Loucy (cell line): Measurements from ENCODE around the gene SPEM2.

Experiments used
- CTCF ChIP-seq: fragments of 200-600 bp; sonication (generic); conservative IDR thresholded peaks from 2 replicates; pipeline ENCODE4 v1.5.1; 2014; ENCODE audit warnings: mild to moderate bottlenecking, antibody characterized with exemption, low read length
- EZH2phosphoT487 ChIP-seq: fragments of 200-600 bp; IDR thresholded peaks from 2 replicates; pipeline ENCODE4 v1.6.1; 2018; ENCODE audit warnings: antibody characterized with exemption, mild to moderate bottlenecking, moderate library complexity, borderline replicate concordance

DNA sequence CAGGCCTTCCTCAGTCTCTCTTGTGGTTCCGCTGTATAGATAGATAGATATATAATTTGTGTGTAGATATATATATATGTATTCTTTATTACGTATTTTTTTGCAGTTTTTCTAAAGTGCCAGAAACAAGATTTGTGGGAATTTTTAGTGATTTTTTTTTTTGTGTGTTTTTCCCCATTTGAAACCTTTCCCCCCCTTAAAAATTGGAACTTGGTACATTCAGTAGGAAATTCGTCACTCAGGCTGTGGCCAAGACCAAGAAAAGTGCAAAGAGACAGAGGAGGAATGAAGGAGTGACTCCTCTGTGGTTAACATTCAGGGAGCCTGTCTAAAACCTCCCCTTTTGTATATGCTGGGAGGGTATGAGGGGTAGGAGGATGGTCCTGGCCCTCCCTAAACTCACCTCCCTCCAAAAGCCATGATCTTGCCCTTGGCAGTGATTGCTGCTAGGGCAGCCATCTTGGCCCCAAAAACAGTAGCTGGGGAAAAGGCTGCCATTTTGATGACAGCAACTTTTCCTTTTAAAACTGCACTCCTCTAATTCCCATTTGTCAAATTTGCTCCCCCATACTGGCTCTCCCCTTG lies 34.6 kb downstream of the SPEM2 start:
- TF ChIP-seq CTCF (no peak), EZH2phosphoT487 (no peak)
